AG10803 (cell line): ENCODE results near the gene SDCBP2.

Experiments used
- DNase-seq: peaks from one replicate; pipeline ENCODE4 v3.0.0; 2010; ENCODE audit warnings: low read depth
- H3K4me3 ChIP-seq: 2 replicates; pipeline ENCODE4 v1.5.1; 2011; ENCODE audit warnings: mild to moderate bottlenecking, low read length, control low read depth
- TF ChIP-seq, protein P1 (sequence below): conservative IDR thresholded peaks from 2 replicates; pipeline ENCODE4 v1.5.1; 2011; ENCODE audit warnings: mild to moderate bottlenecking, low read length, control low read depth, inconsistent platforms

Gene SDCBP2

DNA sequence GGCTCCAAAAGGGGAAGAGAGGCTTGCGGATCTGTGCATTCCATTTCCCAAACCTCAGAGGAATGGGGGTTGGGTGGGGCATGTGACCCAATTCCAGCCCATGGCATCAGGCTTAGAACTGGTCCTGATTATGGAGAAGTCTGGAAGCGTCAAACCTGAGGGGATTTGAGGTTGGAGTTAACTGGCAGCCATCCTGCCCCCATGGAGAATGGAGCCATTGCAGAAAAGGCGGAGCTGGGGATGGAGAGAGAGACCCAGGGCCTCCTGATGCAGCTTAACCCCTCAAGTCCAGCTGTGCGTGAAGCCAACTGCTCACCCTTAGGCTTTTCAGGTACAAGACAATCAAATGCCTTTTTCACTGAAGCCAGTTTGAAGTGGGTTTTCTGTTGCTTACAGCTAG lies 9.9 kb upstream of the SDCBP2 start:
- TF ChIP-seq, protein P1, sequence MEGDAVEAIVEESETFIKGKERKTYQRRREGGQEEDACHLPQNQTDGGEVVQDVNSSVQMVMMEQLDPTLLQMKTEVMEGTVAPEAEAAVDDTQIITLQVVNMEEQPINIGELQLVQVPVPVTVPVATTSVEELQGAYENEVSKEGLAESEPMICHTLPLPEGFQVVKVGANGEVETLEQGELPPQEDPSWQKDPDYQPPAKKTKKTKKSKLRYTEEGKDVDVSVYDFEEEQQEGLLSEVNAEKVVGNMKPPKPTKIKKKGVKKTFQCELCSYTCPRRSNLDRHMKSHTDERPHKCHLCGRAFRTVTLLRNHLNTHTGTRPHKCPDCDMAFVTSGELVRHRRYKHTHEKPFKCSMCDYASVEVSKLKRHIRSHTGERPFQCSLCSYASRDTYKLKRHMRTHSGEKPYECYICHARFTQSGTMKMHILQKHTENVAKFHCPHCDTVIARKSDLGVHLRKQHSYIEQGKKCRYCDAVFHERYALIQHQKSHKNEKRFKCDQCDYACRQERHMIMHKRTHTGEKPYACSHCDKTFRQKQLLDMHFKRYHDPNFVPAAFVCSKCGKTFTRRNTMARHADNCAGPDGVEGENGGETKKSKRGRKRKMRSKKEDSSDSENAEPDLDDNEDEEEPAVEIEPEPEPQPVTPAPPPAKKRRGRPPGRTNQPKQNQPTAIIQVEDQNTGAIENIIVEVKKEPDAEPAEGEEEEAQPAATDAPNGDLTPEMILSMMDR = no peak
- DNase-seq = peak; percentile 36
- no peak overlapping the region for H3K4me3 ChIP-seq

DNA sequence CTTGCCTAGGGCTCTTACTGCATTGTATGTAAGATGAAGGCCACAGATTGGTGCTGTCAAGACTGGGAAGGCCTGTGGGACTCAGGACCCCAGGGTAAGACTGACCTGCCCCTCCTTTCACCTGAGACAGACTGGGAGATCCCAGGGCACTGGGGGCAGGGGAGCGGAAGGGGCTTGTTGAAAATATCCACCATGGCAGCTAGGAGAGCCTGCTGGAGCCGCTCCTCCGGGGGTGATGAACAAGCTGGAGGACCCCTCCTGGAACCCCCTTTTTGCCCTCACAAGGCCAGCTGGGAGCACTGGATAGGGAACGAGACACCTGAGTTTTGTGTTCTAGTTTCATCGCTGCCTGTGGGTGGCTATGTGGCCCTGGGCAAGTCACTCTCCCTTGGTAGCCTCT lies 9.2 kb upstream of the SDCBP2 start:
- H3K4me3 ChIP-seq = no peak overlapping the region
- no peak for DNase-seq
- TF ChIP-seq, protein P1 = no peak

DNA sequence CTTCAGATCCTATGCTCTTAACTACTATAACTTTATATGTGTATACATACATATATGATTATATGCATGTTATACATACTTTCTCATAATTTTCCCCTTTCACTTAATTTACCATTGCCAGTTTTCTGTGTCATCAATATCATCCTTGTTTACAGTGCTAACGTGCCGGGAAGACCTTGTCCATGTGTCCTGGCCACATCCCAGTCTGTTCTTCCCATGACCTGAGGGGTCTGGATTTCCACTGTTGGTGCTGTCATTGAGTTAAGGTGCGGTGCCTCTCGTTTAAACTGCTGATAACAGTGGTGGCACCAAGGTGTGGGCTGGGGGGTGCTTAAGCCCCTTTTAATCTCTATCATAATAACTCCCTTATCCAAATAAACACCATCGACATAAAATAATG lies 8.5 kb upstream of the SDCBP2 start:
- no peak overlapping the region for H3K4me3 ChIP-seq
- TF ChIP-seq, protein P1 = no peak
- no peak for DNase-seq

DNA sequence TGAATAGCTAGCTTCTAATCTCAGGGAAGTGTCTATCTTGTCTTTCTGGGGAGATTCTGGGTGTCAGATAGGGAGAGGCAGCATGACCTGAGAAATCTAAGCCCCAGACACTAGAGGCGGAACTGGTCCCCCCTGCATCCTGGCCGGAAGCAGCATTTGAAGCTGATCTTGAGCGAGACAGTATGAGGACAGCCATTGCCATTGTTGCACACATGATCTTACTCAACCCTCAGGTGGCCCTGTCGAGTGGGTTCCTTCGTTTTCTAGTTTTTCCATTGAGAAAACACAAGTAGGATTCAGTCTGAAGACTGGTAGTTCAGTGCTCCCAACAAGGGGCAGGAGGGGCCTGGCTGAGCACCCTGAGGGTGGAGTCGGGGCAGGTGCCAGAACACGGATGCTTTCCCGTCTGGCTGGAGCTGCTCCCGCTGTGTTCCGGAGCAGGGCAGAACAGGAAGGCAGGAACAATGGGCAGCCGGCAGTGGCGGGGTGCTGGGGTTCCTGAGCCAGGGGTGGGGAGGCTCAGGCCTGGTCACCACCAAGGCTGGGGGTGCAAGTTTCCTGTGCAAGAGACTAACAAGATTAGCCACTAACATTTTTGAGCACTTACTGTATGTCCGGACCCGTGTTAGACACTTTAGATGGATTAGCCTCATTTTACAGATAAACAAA lies 7.9 kb upstream of the SDCBP2 start:
- TF ChIP-seq, protein P1 = no peak
- no peak overlapping the region for H3K4me3 ChIP-seq
- peak; percentile 31 for DNase-seq

DNA sequence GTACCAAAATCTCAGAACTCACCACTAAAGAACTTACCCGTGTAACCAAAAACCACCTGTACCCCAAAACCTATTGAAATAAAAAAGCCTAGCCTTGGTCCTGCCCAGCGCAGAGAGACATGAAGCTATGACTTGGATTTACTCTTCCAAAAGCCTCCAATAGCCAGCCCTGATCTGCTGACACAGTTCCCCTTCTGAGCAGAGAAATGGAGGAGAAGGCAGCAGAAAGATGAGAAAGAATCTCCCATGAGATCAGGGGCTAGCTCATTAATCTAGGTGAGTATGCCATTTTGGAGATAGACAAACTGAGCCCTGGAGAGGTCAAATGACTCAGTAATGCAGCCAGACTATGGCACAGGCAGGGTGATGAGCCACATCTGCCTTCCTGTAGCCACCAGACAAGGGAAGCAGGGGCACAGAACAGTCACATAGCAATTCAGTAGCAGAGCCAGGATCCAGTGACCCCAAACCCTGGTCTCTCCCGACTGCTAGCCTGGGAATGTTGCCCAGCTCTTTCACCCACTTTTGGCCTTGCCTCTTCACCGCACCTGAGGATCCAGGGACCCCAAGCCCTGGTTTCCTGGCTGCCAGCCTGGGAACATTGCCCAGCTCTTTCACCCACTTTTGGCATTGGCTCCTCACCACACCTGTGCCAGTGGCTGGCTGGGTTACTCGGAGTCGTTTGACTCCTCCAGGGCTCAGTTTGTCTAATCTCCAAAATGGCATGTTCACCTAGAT lies 7.2 kb upstream of the SDCBP2 start:
- TF ChIP-seq, protein P1 = no peak
- no peak for DNase-seq

DNA sequence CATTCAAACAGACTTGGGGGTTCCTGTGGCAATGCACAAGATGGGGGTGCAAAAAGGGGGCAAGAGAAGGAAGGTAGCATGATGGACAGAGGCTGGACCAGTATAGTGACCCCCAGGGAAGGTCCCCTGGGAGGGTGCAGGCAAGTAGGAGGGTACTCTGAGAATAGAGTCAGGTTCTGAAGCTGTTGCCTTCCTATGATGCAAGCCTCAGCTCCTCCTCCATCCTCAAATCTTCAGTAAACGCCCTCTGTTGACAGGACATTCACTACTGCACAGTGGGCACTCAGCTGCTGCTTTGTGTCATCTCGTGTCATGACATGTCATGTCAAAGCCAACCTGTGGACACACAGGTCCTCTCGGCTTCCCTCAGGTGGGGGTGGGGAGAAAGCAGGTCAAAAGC lies 5.8 kb upstream of the SDCBP2 start:
- no peak overlapping the region for H3K4me3 ChIP-seq
- TF ChIP-seq, protein P1 = no peak; the same call in 1 of the 2 replicates
- DNase-seq = no peak

More for the DNA sequence above, 7.2 kb upstream of the SDCBP2 start:
- H3K4me3 ChIP-seq = no peak overlapping the region

DNA sequence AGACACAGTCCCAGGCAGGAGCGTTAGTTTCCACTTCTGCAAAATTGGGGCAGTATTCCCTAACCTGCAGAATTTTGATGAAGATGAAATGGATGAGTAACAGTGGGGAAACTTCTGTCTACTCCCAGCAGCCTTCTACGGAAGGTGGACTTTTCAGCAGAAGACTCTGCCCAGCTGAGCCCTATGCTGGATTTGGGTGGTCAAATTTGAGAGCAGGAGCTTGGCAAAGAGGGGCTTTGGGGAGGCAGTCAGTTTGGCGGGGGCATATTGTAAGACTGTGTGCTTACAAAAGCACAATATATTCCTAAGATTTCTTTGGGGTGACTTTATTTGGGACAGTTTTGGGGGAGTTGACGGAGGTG lies 5.4 kb upstream of the SDCBP2 start:
- TF ChIP-seq, protein P1 = no peak
- no peak for DNase-seq

More for the DNA sequence above, 5.4 kb upstream of the SDCBP2 start:
- H3K4me3 ChIP-seq = no peak overlapping the region
